ENCODE results near the gene EIF4EBP2. TPM values are rescaled to one million over a fixed set of nuclear protein-coding genes. Genes with fewer than 3 reads are reported as not detected.

EIF4EBP2 gene
- total RNA-seq, 1 experiment from 2014 or later, result 93.2 TPM

DNA sequence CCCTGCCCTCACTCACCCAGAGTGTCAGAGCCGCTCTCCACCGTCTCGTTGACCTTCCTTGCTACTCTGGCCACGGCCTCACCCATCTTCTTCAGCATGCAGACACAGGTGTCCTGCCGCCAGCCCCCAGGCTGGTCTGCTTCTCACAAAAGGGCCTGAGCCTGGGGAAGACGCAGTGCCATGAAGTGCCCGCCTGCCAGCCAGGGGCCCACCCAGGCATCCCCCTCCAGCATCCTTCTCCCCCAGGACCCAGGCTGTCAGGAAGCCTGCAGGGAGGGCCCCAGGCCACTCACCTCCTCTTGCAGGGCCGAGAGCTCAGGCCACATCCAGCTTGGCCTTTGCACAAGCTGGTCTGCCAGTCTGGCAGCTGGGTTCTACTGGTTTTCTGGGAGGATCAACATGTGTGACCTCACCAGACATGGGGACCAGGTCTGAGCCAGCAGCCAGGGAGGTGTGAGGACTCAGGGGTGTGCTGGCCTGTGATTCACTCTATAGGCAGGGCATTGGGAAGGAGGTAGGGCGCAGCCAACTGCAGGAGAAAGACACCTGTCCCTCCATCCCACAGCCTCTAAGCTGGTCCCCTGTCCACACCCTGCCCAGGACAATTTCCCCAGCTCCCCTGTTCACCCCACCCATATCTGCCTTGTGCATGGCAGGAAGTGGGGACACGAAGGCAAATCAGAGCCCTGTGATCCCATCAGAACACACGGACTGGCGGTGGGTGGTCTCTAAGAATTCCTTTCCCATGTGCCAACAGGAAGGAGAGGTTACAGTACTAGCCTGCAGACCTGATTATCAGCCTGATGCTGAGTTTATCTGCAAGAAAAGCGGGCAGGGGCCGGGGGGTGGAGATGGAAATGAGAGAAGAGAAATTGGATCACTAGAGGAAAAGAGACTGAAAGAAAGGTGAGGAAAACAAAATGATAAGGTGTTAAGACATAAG is 27.2 kb upstream of the EIF4EBP2 start:
- H3K27ac Mint-ChIP-seq, result peak overlapping the region in 1 of 3 experiments; percentile 92; a peak in 2 of 7 replicates
- peaks cover 16 to 31% (median 24%) of the 10 kb centered on the region in 3 experiments for H3K36me3 Mint-ChIP-seq (ENCODE audit: insufficient read depth in 1 of 3, low read depth in 3 of 3)
- H2BK12ac ChIP-seq (ENCODE audit: insufficient read length, low read depth, low read length), result no peak overlapping the region
- H2BK120ac ChIP-seq (ENCODE audit: low read depth, low read length, poor library complexity, severe bottlenecking), result no peak overlapping the region
- no peak overlapping the region for H3T11ph ChIP-seq (ENCODE audit: low read length)
- H3K4me1 ChIP-seq (ENCODE audit: insufficient read depth, low read length), result no peaks in the 10 kb centered on the region; the same call in 1 of the 2 replicates
- H3K9me3 Mint-ChIP-seq, result peaks cover 4 to 7% of the 10 kb centered on the region in 2 experiments; a peak in 3 of 5 replicates
- no peaks in the 10 kb centered on the region for H3K79me2 ChIP-seq (ENCODE audit: insufficient read depth, low read length)
- H3K14ac ChIP-seq (ENCODE audit: insufficient read depth, low read length), result no peak overlapping the region; the same call in 1 of the 2 replicates
- H3K23me2 ChIP-seq (ENCODE audit: insufficient read length, low read depth, low read length, poor library complexity, severe bottlenecking), result peaks cover 5% of the 10 kb centered on the region
- no peak overlapping the region for H4K5ac ChIP-seq (ENCODE audit: insufficient read length, low read depth, low read length)
- H3K18ac ChIP-seq (ENCODE audit: insufficient read length, low read depth, low read length), result no peak overlapping the region
- no peak overlapping the region for H2AK5ac ChIP-seq (ENCODE audit: insufficient read length, low read length)
- H3K27me3 ChIP-seq (ENCODE audit: insufficient read depth, low read length), result no peaks in the 10 kb centered on the region; the same call in 1 of the 2 replicates
- H2BK5ac ChIP-seq (ENCODE audit: insufficient read length, low read length), result no peak overlapping the region
- no peak overlapping the region for H4K91ac ChIP-seq (ENCODE audit: insufficient read length, low read depth, low read length)
- no peak overlapping the region for H3K4me3 Mint-ChIP-seq
- H3K23ac ChIP-seq (ENCODE audit: insufficient read length, low read depth, low read length), result no peak overlapping the region
- no peak overlapping the region for H3K56ac ChIP-seq (ENCODE audit: insufficient read length, low read depth, low read length)
- H3K4me1 Mint-ChIP-seq, result peaks cover 24 to 31% of the 10 kb centered on the region in 2 experiments
- H3K9me3 ChIP-seq (ENCODE audit: control insufficient read depth, low read depth, low read length), result no peaks in the 10 kb centered on the region
- peaks cover 20% of the 10 kb centered on the region for H3K27me3 Mint-ChIP-seq (ENCODE audit: low read depth)
- no peak overlapping the region for H3K4me2 ChIP-seq (ENCODE audit: insufficient read depth, insufficient read length, low read length)
- H4K20me1 ChIP-seq (ENCODE audit: control insufficient read depth, insufficient read depth, insufficient read length), result no peaks in the 10 kb centered on the region
- no peak overlapping the region for H4K8ac ChIP-seq (replicated peaks; ENCODE audit: insufficient read length, low read depth, low read length)
- no peak overlapping the region for H2BK15ac ChIP-seq (ENCODE audit: low read depth, low read length)
- no peak overlapping the region for H2AFZ ChIP-seq (ENCODE audit: low read length)
- H3K79me1 ChIP-seq (ENCODE audit: insufficient read depth, low read depth, low read length, poor library complexity, severe bottlenecking), result no peaks in the 10 kb centered on the region
- no peak overlapping the region for H2BK20ac ChIP-seq (ENCODE audit: low read depth, low read length, poor library complexity, severe bottlenecking)
- DNase-seq, result no peak
- no peak overlapping the region for H3K27ac ChIP-seq (ENCODE audit: insufficient read length, low read depth, low read length)
- no peak overlapping the region for H3K4ac ChIP-seq (ENCODE audit: low read depth, low read length)
- no CpG with 5 or more reads among the region's 14 CpGs for WGBS (ENCODE audit: extremely low coverage, insufficient read length, low lambda C conversion rate)
- TF ChIP-seq, protein P1, sequence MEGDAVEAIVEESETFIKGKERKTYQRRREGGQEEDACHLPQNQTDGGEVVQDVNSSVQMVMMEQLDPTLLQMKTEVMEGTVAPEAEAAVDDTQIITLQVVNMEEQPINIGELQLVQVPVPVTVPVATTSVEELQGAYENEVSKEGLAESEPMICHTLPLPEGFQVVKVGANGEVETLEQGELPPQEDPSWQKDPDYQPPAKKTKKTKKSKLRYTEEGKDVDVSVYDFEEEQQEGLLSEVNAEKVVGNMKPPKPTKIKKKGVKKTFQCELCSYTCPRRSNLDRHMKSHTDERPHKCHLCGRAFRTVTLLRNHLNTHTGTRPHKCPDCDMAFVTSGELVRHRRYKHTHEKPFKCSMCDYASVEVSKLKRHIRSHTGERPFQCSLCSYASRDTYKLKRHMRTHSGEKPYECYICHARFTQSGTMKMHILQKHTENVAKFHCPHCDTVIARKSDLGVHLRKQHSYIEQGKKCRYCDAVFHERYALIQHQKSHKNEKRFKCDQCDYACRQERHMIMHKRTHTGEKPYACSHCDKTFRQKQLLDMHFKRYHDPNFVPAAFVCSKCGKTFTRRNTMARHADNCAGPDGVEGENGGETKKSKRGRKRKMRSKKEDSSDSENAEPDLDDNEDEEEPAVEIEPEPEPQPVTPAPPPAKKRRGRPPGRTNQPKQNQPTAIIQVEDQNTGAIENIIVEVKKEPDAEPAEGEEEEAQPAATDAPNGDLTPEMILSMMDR (conservative IDR thresholded peaks at IDR 0.05), result no peak
- H3K9ac ChIP-seq (ENCODE audit: extremely low read depth, insufficient read length, low read length), result no peak overlapping the region

Data from H9 (cell line).